ENCODE results near the gene ORMDL3. TPM values are rescaled to one million over a fixed set of nuclear protein-coding genes. Genes with fewer than 3 reads are reported as not detected.

ORMDL3 gene
- total RNA-seq, 1 experiment from 2014 or later, result 18.0 TPM

GRCh38 chr17:39973496-39973895 is 46.1 kb upstream of the ORMDL3 start:
- Histone ChIP-seq H3K27ac (ENCODE audit: low read depth, low read length, poor library complexity, severe bottlenecking) (no peak overlapping the region), H3K27me3 (replicated peaks; ENCODE audit: insufficient read depth, low read depth, low read length, poor library complexity) (no peaks in the 10 kb centered on the region), H3K4me1 (ENCODE audit: insufficient read depth, low read length, poor library complexity, severe bottlenecking) (no peaks in the 10 kb centered on the region), H3K4me3 (ENCODE audit: low read depth, low read length, poor library complexity, severe bottlenecking) (no peak overlapping the region), H3K9me3 (ENCODE audit: low read depth, low read length, poor library complexity, severe bottlenecking) (no peaks in the 10 kb centered on the region), H3K36me3 (ENCODE audit: insufficient read depth, low read length, poor library complexity, severe bottlenecking) (no peaks in the 10 kb centered on the region)
- intact Hi-C loops (cut with micrococcal nuclease; ENCODE audit: unreplicated experiment), result no loop called here
- no peak for DNase-seq (ENCODE audit: low spot score)
- ChIA-PET CTCF (interaction anchor here (0.6 kb wide), 1 partner anchor 329 kb away, joined by 3 read pairs; no protein-coding TSS in a partner anchor), POLR2A (ENCODE audit: low non-redundant PET) (no interaction called here)
- BruUV-seq (replicated peaks), result no TSS peak
- no peak for TF ChIP-seq EZH2 (IDR thresholded peaks at IDR 0.05; ENCODE audit: borderline replicate concordance, low read depth, low read length, poor library complexity, severe bottlenecking)
- TF ChIP-seq CTCF (conservative IDR thresholded peaks at IDR 0.05; ENCODE audit: low read depth, low read length), result no peak

DNA sequence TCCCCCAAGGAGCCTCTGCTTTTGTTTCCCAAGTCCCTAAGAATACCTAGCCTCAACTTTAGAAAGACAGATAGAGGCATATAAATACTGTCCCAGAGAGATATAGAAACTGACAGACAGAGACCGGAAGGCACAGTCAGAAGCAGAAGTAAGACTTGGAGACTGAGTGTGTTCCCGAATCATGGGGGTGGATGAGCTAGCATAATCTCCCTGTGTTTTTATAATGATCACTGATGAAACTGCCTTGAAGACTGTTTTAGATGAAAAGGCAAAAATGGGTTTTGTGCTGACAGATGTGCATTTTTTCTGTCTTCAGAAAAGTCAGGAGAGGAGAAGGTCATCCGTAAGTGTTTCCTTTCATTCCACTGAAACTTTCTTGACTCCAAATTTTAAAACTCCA is 44.9 kb upstream of the ORMDL3 start:
- H3K27ac ChIP-seq (ENCODE audit: low read depth, low read length, poor library complexity, severe bottlenecking), result no peak overlapping the region
- H3K36me3 ChIP-seq (ENCODE audit: insufficient read depth, low read length, poor library complexity, severe bottlenecking), result no peaks in the 10 kb centered on the region
- no peaks in the 10 kb centered on the region for H3K9me3 ChIP-seq (ENCODE audit: low read depth, low read length, poor library complexity, severe bottlenecking)
- no peak for DNase-seq (ENCODE audit: low spot score)
- no peak for TF ChIP-seq CTCF (conservative IDR thresholded peaks at IDR 0.05; ENCODE audit: low read depth, low read length)
- no peak for TF ChIP-seq EZH2 (IDR thresholded peaks at IDR 0.05; ENCODE audit: borderline replicate concordance, low read depth, low read length, poor library complexity, severe bottlenecking)
- H3K4me1 ChIP-seq (ENCODE audit: insufficient read depth, low read length, poor library complexity, severe bottlenecking), result no peaks in the 10 kb centered on the region
- no peak overlapping the region for H3K4me3 ChIP-seq (ENCODE audit: low read depth, low read length, poor library complexity, severe bottlenecking)
- intact Hi-C loops (cut with micrococcal nuclease; ENCODE audit: unreplicated experiment), result no loop called here
- POLR2A ChIA-PET (ENCODE audit: low non-redundant PET), result no interaction called here
- CTCF ChIA-PET, result no interaction called here
- BruUV-seq (replicated peaks), result no TSS peak
- H3K27me3 ChIP-seq (replicated peaks; ENCODE audit: insufficient read depth, low read depth, low read length, poor library complexity), result no peaks in the 10 kb centered on the region

DNA sequence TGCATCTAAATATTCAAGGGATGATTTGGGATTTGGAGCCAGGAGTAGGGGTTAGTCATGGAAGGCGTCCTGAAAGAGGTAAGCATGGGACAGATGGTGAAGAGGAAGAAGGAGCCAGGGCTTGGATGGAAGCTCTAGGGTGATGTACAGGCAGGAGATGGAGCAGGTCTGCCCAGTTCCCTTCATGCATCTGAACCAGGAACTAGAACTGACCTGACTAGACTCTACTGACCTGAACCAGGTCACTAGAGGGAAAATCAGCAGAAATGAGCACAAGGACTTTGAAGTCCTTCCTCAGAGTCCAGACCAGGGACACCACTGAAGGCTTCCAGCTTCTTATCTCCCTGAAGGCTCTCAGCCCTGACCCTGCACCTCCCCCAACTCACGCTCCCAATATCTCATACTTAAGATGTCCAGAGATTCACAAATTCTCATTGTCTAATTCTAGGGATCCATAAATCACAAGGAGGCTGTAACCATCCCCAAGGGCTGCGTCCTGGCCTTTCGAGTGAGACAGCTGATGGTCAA is 43.7 kb upstream of the ORMDL3 start:
- POLR2A ChIA-PET (ENCODE audit: low non-redundant PET), result no interaction called here
- Histone ChIP-seq H3K4me3 (ENCODE audit: low read depth, low read length, poor library complexity, severe bottlenecking) (no peak overlapping the region), H3K4me1 (ENCODE audit: insufficient read depth, low read length, poor library complexity, severe bottlenecking) (no peaks in the 10 kb centered on the region), H3K36me3 (ENCODE audit: insufficient read depth, low read length, poor library complexity, severe bottlenecking) (no peaks in the 10 kb centered on the region), H3K27me3 (replicated peaks; ENCODE audit: insufficient read depth, low read depth, low read length, poor library complexity) (no peaks in the 10 kb centered on the region), H3K27ac (ENCODE audit: low read depth, low read length, poor library complexity, severe bottlenecking) (no peak overlapping the region), H3K9me3 (ENCODE audit: low read depth, low read length, poor library complexity, severe bottlenecking) (no peaks in the 10 kb centered on the region)
- no TSS peak for BruUV-seq (replicated peaks)
- intact Hi-C loops (cut with micrococcal nuclease; ENCODE audit: unreplicated experiment), result no loop called here
- CTCF ChIA-PET, result no interaction called here
- DNase-seq (ENCODE audit: low spot score), result no peak
- no peak for TF ChIP-seq EZH2 (IDR thresholded peaks at IDR 0.05; ENCODE audit: borderline replicate concordance, low read depth, low read length, poor library complexity, severe bottlenecking)
- TF ChIP-seq CTCF (conservative IDR thresholded peaks at IDR 0.05; ENCODE audit: low read depth, low read length), result no peak

Measured in A673 (cell line).